Uterus (tissue), 2 donors: ENCODE measurements around the gene SLC39A11.

Source experiments
- POLR2A ChIP-seq, 2 donors: fragments of 450-650 bp; IDR thresholded peaks; one replicate each; pipeline ENCODE4 v1.6.1; 2016; ENCODE audit warnings: antibody characterized with exemption in 2 of 2, mild to moderate bottlenecking in 1 of 2, moderate library complexity in 1 of 2
- TF ChIP-seq, protein P1 (sequence below), 4 experiments: fragments of 200-600 bp in 2 of 4; fragments of 450-650 bp in 2 of 4; sonication (generic) in 2 of 4; IDR thresholded peaks; one replicate each; pipeline ENCODE4 v1.5.1; 2016 to 2019; ENCODE audit warnings: antibody characterized with exemption in 4 of 4, mild to moderate bottlenecking in 2 of 4, moderate library complexity in 1 of 4

DNA sequence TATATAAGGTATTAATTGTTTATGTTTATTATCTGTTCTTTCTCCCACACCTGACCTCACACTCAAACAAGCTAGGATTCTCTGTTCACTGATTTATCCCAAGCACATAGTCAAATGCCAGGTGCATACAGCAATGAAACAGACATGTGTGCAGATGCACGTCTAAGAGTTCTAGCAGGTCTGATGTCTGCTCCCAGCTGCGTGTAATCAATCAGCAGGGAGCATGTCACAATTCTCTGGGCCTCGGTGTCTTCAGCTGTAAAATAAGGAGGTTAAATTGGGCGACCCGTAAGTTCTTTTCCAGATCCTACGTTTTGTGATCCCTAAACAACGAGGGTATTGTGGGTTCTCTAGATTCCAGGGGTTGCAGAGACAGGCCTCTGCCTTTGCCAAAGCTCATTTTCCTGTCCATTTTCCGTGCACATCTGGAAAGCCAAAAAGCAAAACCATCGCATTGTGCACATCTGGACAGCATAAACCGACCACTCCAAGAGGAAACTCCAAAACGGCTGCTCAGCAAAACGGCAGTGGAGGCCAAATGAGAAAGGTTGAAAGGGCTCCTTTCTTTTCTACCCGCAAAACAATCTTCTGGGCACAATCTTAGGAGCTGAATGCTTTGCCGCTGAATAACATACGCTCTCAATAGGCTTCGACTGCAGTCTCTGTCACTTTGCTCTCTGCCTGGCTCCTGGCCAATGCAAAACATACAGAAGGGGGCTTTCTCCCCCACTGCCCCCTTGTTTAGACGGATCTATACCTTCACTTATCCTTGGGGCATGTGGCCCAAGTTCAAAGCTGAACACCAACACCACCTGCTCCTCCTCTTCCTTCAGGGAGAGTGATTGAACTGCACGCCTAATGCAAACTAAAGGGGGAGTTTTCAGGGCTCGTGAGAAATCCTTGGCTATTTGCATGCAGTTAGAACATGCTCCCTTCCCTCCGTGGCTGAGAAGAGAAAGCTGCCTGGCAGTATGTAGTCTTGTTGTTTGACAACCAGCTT lies 426.3 kb downstream of the SLC39A11 start:
- TF ChIP-seq POLR2A (IDR thresholded peaks at IDR 0.05): no peak
- TF ChIP-seq, protein P1, sequence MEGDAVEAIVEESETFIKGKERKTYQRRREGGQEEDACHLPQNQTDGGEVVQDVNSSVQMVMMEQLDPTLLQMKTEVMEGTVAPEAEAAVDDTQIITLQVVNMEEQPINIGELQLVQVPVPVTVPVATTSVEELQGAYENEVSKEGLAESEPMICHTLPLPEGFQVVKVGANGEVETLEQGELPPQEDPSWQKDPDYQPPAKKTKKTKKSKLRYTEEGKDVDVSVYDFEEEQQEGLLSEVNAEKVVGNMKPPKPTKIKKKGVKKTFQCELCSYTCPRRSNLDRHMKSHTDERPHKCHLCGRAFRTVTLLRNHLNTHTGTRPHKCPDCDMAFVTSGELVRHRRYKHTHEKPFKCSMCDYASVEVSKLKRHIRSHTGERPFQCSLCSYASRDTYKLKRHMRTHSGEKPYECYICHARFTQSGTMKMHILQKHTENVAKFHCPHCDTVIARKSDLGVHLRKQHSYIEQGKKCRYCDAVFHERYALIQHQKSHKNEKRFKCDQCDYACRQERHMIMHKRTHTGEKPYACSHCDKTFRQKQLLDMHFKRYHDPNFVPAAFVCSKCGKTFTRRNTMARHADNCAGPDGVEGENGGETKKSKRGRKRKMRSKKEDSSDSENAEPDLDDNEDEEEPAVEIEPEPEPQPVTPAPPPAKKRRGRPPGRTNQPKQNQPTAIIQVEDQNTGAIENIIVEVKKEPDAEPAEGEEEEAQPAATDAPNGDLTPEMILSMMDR (IDR thresholded peaks at IDR 0.05): no peak
